HG02610 (cell line): ENCODE results near the gene CACHD1.

ENCODE experiments used
- ATAC-seq: cut with Tn5 transposase; IDR thresholded peaks from one replicate; pipeline ENCODE4 v1.9.1; 2021; ENCODE audit warnings: mild to moderate bottlenecking, moderate library complexity; ENCODE audit not compliant: unreplicated experiment

The CACHD1 gene

GRCh38 chr1:64472805-64473204 lies 2.9 kb downstream of the CACHD1 start:
- no peak for ATAC-seq

GRCh38 chr1:64473367-64473766 lies 3.4 kb downstream of the CACHD1 start:
- no peak for ATAC-seq

GRCh38 chr1:64474133-64474532 lies 4.2 kb downstream of the CACHD1 start:
- ATAC-seq, result no peak

GRCh38 chr1:64474665-64475439 lies 4.9 kb downstream of the CACHD1 start:
- no peak for ATAC-seq

GRCh38 chr1:64476251-64476952 lies 6.5 kb downstream of the CACHD1 start:
- no peak for ATAC-seq

- ATAC-seq, result no peak
These were observed 8.9 kb downstream of the CACHD1 start for GRCh38 chr1:64478594-64479470.

- no peak for ATAC-seq
These were observed 9.9 kb downstream of the CACHD1 start for GRCh38 chr1:64479874-64480273.

- ATAC-seq, result no peak
These were observed 11.3 kb downstream of the CACHD1 start for GRCh38 chr1:64480999-64481772.

- ATAC-seq, result no peak
These were observed 12.2 kb downstream of the CACHD1 start for GRCh38 chr1:64482128-64482527.

- no peak for ATAC-seq
These were observed 12.8 kb downstream of the CACHD1 start for GRCh38 chr1:64482720-64483119.

- ATAC-seq, result no peak
These were observed 13.9 kb downstream of the CACHD1 start for GRCh38 chr1:64483731-64484414.

GRCh38 chr1:64484651-64485050 lies 14.7 kb downstream of the CACHD1 start:
- ATAC-seq, result no peak

- ATAC-seq, result no peak
These were observed 16.3 kb downstream of the CACHD1 start for GRCh38 chr1:64486193-64486592.

- no peak for ATAC-seq
These were observed 17.1 kb downstream of the CACHD1 start for GRCh38 chr1:64487061-64487460.

GRCh38 chr1:64488862-64489261 lies 18.9 kb downstream of the CACHD1 start:
- ATAC-seq, result no peak

- ATAC-seq, result no peak
These were observed 19.8 kb downstream of the CACHD1 start for GRCh38 chr1:64489707-64490106.

- ATAC-seq, result no peak
These were observed 20.4 kb downstream of the CACHD1 start for GRCh38 chr1:64490213-64490818.

- no peak for ATAC-seq
These were observed 22.5 kb downstream of the CACHD1 start for GRCh38 chr1:64492424-64492823.

GRCh38 chr1:64493831-64494230 lies 23.9 kb downstream of the CACHD1 start:
- ATAC-seq, result no peak

GRCh38 chr1:64494659-64495058 lies 24.7 kb downstream of the CACHD1 start:
- ATAC-seq, result no peak
